HG03457 (cell line): ENCODE data around the gene PAMR1.
A peak's percentile ranks its signal among the peaks of the same experiment; 100 is the strongest.

Source experiments
- ATAC-seq: cut with Tn5 transposase; IDR thresholded peaks from one replicate; pipeline ENCODE4 v1.9.1; 2021; ENCODE audit warnings: moderate number of reproducible peaks; ENCODE audit not compliant: unreplicated experiment

The PAMR1 gene

GRCh38 chr11:35407041-35407440 is 118.4 kb downstream of the PAMR1 start:
- no peak for ATAC-seq

GRCh38 chr11:35404388-35404775 is 121.0 kb downstream of the PAMR1 start:
- ATAC-seq = no peak

- ATAC-seq = no peak
Measured at GRCh38 chr11:35403765-35404387, 121.5 kb downstream of the PAMR1 start.

GRCh38 chr11:35402751-35403660 is 122.4 kb downstream of the PAMR1 start:
- no peak for ATAC-seq

GRCh38 chr11:35398881-35399280 is 126.5 kb downstream of the PAMR1 start:
- ATAC-seq = no peak

GRCh38 chr11:35394941-35395340 is 130.5 kb downstream of the PAMR1 start:
- ATAC-seq = no peak

- ATAC-seq = no peak
Measured at GRCh38 chr11:35393098-35393497, 132.3 kb downstream of the PAMR1 start.

GRCh38 chr11:35391922-35392688 is 133.3 kb downstream of the PAMR1 start:
- ATAC-seq = no peak

- ATAC-seq = peak; percentile 71
Measured at GRCh38 chr11:35390737-35391682, 134.4 kb downstream of the PAMR1 start.

GRCh38 chr11:35389897-35390465 is 135.4 kb downstream of the PAMR1 start:
- ATAC-seq = no peak

GRCh38 chr11:35389112-35389511 is 136.3 kb downstream of the PAMR1 start:
- no peak for ATAC-seq

- ATAC-seq = no peak
Measured at GRCh38 chr11:35388061-35388460, 137.4 kb downstream of the PAMR1 start.

GRCh38 chr11:35387111-35387982 is 138.1 kb downstream of the PAMR1 start:
- no peak for ATAC-seq

- no peak for ATAC-seq
Measured at GRCh38 chr11:35383953-35384352, 141.5 kb downstream of the PAMR1 start.
